ENCODE data around the gene POLR1H.

POLR1H gene

DNA sequence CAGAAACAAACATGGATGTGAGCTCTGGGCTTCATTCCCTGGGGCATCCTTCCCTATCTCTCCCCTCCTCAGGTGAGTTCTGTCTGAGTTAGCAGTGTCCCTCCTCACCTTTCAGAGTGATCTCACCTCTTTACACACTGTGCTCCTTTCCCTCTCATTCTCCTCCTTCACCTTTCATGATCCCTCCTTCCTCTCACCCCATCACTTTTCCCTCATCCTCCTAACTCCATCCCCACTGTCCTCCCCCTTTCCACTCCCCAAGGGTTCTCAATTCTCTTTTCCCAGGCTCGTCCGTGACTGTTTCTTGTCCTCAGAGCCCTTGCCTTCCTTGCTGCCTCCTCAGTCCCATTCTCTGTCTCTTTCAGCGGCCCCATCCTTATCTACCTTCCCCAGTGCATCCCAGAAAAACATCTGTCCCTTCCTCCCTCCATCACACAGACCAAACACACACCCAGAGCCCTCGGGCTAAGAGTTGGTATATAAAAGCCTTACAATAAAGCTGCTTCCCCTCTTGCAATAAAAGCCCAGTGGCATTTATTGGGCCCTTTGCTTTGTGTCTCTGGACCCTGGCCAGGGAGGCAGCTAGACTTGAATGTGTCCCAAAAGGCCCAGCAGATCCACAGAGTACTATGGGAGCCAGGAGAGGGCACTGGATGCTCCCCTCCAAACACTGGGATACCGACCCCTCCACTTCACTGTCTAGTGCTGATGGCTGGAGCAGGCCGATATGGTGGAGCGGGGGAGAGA is 12.6 kb downstream of the POLR1H start:
- peaks cover 38 to 47% of the 10 kb centered on the region in 2 donors for H3K27me3 ChIP-seq (ENCODE audit: control insufficient read depth in 2 of 2, insufficient read depth in 2 of 2, low read length in 2 of 2)
- no peak overlapping the region for H3K27ac ChIP-seq (ENCODE audit: low read depth in 2 of 2, low read length in 2 of 2)
- H3K4me1 ChIP-seq (ENCODE audit: control insufficient read depth in 2 of 2, insufficient read depth in 2 of 2, low read length in 2 of 2): peaks cover 11 to 19% of the 10 kb centered on the region in 2 donors
- H3K4me3 ChIP-seq (ENCODE audit: low read length in 2 of 2): peak overlapping the region in 1 of 2 donors; percentile 45
- no peak overlapping the region for H3K9ac ChIP-seq (ENCODE audit: low read depth in 1 of 2, low read length in 2 of 2)
- H3K9me3 ChIP-seq (ENCODE audit: control insufficient read depth in 2 of 2, low read length in 2 of 2): no peaks in the 10 kb centered on the region
- H3K36me3 ChIP-seq (ENCODE audit: control insufficient read depth in 2 of 2, insufficient read depth in 2 of 2, low read length in 2 of 2): peaks cover 12 to 14% of the 10 kb centered on the region in 2 donors

DNA sequence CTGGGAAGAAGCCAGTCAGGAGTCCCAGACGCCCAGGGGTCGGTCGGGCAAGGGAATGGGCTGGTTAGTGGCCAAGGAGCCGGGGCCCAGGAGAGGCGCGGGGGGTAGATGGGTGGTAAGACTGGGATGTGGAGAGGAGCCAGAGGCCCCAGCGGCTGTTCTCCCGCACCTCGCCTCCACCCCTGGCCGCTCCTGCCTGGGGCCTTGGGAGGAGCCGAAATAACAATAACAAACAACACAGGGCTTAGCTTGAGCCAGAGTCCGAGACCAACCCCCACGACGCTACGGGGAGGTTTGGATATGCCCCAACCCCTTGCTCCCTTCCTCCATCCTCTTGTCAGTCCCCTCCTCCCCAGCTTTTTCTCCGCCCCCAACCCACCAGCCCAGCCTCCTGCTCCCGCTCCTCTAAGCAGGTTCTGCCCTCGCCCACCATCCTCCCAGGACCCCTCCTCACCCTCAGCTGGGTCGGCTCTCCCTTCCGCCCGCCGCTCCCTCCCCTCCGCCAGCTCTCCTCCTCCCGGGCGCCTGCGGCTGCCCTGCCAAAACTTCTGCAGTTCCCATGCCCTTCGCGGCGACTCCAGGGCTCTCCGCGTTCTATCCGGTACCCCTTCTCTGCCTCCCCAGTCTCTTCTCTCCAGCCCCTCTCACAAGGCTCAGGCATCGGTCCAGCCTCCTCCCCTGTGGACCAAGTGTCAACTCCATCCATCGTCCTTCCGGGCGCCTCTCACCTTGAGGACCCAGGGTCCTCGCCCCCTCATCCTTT is 13.4 kb downstream of the POLR1H start:
- Histone ChIP-seq H3K27me3 (ENCODE audit: control insufficient read depth in 2 of 2, insufficient read depth in 2 of 2, low read length in 2 of 2) (peaks cover 39 to 51% of the 10 kb centered on the region in 2 donors), H3K27ac (ENCODE audit: low read depth in 2 of 2, low read length in 2 of 2) (no peak overlapping the region), H3K4me1 (ENCODE audit: control insufficient read depth in 2 of 2, insufficient read depth in 2 of 2, low read length in 2 of 2) (peaks cover 11 to 19% of the 10 kb centered on the region in 2 donors)

DNA sequence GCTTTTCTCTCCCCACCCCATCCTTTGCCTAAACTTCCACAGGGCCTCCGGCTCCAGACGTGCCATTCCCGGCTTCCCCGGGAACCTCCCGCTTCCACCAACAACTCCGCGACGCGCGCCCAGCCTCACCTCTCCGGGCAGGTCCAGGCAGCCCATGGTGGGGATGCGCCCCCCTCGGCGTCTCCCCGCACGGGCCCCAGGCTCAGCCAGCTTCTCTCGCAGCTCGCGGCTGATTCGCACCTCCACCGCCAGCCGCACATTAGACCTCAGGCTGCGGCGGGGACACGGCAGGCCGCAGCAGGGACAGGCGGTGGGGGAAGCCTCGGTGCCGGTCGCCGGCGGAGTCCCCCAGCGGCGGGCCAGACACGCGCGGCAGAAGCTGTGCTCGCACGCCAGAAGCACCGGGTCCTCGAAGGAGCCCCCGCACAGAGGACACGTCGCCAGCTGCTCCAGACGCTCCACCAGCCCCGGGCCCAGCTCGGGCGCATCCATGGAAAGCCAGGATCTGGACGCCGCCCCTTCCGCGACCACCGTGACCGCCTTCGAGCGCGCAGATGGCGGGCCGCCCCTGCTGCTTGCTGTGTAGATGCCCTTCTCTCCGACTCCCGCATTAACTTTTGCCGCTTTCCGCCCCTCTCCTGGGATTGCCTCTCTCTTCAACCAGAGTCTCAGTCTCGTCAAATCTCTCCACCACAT is 14.2 kb downstream of the POLR1H start, which contains the start of gene RNF39:
Gene RNF39, minus strand, starts transcription at position 676 of the 696 bp plus-strand sequence. Its CDS starts 184 bp downstream, at position 492.
- H3K27ac ChIP-seq (ENCODE audit: low read depth in 2 of 2, low read length in 2 of 2): no peak within 1 kb of the TSS
- peak within 1 kb of the TSS in 1 of 2 donors; percentile 58 for H3K9ac ChIP-seq (ENCODE audit: low read depth in 1 of 2, low read length in 2 of 2)
- H3K4me3 ChIP-seq (ENCODE audit: low read length in 2 of 2): peak within 1 kb of the TSS; percentile 45 to 51
- H3K36me3 ChIP-seq (ENCODE audit: control insufficient read depth in 2 of 2, insufficient read depth in 2 of 2, low read length in 2 of 2): peaks cover 0 to under 1% of the 10 kb centered on the region in 2 donors
- H3K9me3 ChIP-seq (ENCODE audit: control insufficient read depth in 2 of 2, low read length in 2 of 2): no peaks in the 10 kb centered on the region
- peaks cover 39 to 53% of the 10 kb centered on the region in 2 donors for H3K27me3 ChIP-seq (ENCODE audit: control insufficient read depth in 2 of 2, insufficient read depth in 2 of 2, low read length in 2 of 2)
- H3K4me1 ChIP-seq (ENCODE audit: control insufficient read depth in 2 of 2, insufficient read depth in 2 of 2, low read length in 2 of 2): peaks cover 11 to 19% of the 10 kb centered on the region in 2 donors

More for the DNA sequence above, 13.4 kb downstream of the POLR1H start:
- Histone ChIP-seq H3K4me3 (ENCODE audit: low read length in 2 of 2) (peak overlapping the region; percentile 45 to 51), H3K9me3 (ENCODE audit: control insufficient read depth in 2 of 2, low read length in 2 of 2) (no peaks in the 10 kb centered on the region), H3K36me3 (ENCODE audit: control insufficient read depth in 2 of 2, insufficient read depth in 2 of 2, low read length in 2 of 2) (peaks cover 5 to 8% of the 10 kb centered on the region in 2 donors), H3K9ac (ENCODE audit: low read depth in 1 of 2, low read length in 2 of 2) (peak overlapping the region in 1 of 2 donors; percentile 58)

DNA sequence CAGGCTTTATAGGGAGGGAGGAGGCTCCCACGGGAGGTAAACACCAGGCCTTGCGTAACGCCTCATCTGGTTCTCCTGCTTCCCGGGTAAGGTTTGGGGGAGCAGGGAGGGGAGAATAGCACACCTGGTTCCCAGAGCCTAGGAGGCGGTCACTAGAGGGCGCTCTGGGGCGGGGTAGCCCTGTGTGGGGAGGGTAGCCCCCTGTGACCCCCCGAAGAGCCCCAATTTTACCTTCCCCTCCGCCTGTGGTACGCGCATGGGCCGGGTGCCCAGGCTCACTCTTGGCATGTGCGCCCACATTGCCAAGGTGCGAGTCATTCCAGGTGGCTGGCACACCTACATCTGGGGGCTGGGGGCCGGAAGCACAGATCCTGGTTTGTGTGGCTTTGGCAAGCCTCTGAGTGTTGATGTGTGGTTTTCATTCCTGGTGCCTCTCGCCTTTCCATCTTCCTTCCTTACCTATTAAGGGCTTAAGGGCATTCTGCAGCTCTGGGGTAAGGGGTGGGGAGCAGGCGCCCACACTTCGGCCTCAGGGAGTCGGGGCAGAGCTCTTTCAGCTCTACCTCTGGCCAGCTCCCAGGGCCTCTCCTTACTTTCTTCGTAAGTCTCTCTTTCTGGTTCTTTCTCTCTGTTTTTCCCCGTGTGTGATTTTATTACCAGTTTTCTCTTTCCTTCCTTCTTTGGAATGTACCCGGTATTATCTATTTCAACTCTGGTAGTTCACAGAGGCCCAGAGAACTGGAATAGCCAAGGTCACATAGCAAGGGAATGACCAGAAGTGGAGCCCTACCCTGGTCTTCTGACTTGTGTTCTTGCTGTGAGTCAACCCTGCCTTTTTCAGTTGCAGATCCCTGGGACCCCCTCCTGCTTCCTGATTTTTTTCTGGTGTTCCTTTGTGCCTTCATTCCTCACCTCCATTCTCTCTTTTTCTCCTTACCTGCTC is 15.0 kb downstream of the POLR1H start:
- H3K9ac ChIP-seq (ENCODE audit: low read depth in 1 of 2, low read length in 2 of 2): peak overlapping the region in 1 of 2 donors; percentile 58
- peaks cover 11 to 19% of the 10 kb centered on the region in 2 donors for H3K4me1 ChIP-seq (ENCODE audit: control insufficient read depth in 2 of 2, insufficient read depth in 2 of 2, low read length in 2 of 2)
- H3K9me3 ChIP-seq (ENCODE audit: control insufficient read depth in 2 of 2, low read length in 2 of 2): no peaks in the 10 kb centered on the region
- peak overlapping the region; percentile 42 to 51 for H3K4me3 ChIP-seq (ENCODE audit: low read length in 2 of 2)
- peaks cover 39 to 48% of the 10 kb centered on the region in 2 donors for H3K27me3 ChIP-seq (ENCODE audit: control insufficient read depth in 2 of 2, insufficient read depth in 2 of 2, low read length in 2 of 2)
- H3K36me3 ChIP-seq (ENCODE audit: control insufficient read depth in 2 of 2, insufficient read depth in 2 of 2, low read length in 2 of 2): no peaks in the 10 kb centered on the region
- no peak overlapping the region for H3K27ac ChIP-seq (ENCODE audit: low read depth in 2 of 2, low read length in 2 of 2)

DNA sequence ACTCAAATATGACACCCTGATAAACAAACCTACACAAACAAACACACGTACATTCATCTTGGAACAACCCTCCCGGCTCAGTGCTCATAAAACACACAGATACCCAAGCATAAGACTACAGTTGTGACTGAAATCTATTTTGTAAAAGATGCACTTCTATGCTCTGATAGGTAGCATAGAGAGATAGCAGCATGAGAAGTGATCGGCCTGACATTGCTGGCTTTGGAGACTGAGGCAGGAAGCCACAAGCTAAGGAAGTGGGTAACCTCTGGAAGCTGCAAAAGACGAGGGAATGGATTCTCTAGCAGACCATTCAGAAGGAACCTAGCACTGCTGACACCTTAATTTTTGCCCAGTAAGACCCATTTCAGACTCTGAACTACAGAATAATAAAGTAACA is 16.2 kb downstream of the POLR1H start:
- peaks cover 11 to 19% of the 10 kb centered on the region in 2 donors for H3K4me1 ChIP-seq (ENCODE audit: control insufficient read depth in 2 of 2, insufficient read depth in 2 of 2, low read length in 2 of 2)
- H3K36me3 ChIP-seq (ENCODE audit: control insufficient read depth in 2 of 2, insufficient read depth in 2 of 2, low read length in 2 of 2): no peaks in the 10 kb centered on the region
- no peak overlapping the region for H3K4me3 ChIP-seq (ENCODE audit: low read length in 2 of 2)
- H3K27me3 ChIP-seq (ENCODE audit: control insufficient read depth in 2 of 2, insufficient read depth in 2 of 2, low read length in 2 of 2): peaks cover 39 to 43% of the 10 kb centered on the region in 2 donors
- H3K9ac ChIP-seq (ENCODE audit: low read depth in 1 of 2, low read length in 2 of 2): no peak overlapping the region
- H3K9me3 ChIP-seq (ENCODE audit: control insufficient read depth in 2 of 2, low read length in 2 of 2): no peaks in the 10 kb centered on the region
- no peak overlapping the region for H3K27ac ChIP-seq (ENCODE audit: low read depth in 2 of 2, low read length in 2 of 2)

DNA sequence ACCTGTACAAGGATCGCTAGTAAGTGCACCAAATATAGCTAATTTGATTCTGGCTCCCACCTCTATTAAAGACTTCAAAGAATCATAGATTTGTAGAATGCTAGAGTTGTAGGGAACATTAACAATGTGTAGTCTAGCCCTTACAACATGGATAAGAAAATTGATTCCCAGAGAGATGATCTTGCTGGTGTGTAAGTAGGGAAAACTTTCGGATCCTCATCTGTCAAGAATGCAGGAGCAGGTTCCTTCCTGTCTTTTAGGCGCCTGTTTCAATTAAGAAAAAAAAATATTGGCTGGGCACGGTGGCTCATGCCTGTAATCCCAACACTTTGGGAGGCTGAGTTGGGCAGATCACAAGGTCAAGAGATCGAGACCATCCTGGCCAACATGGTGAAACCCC is 26.8 kb downstream of the POLR1H start:
- Histone ChIP-seq H3K36me3 (ENCODE audit: control insufficient read depth in 2 of 2, insufficient read depth in 2 of 2, low read length in 2 of 2) (no peaks in the 10 kb centered on the region), H3K27ac (ENCODE audit: low read depth in 2 of 2, low read length in 2 of 2) (no peak overlapping the region), H3K27me3 (ENCODE audit: control insufficient read depth in 2 of 2, insufficient read depth in 2 of 2, low read length in 2 of 2) (peaks cover 4 to 7% of the 10 kb centered on the region in 2 donors)

DNA sequence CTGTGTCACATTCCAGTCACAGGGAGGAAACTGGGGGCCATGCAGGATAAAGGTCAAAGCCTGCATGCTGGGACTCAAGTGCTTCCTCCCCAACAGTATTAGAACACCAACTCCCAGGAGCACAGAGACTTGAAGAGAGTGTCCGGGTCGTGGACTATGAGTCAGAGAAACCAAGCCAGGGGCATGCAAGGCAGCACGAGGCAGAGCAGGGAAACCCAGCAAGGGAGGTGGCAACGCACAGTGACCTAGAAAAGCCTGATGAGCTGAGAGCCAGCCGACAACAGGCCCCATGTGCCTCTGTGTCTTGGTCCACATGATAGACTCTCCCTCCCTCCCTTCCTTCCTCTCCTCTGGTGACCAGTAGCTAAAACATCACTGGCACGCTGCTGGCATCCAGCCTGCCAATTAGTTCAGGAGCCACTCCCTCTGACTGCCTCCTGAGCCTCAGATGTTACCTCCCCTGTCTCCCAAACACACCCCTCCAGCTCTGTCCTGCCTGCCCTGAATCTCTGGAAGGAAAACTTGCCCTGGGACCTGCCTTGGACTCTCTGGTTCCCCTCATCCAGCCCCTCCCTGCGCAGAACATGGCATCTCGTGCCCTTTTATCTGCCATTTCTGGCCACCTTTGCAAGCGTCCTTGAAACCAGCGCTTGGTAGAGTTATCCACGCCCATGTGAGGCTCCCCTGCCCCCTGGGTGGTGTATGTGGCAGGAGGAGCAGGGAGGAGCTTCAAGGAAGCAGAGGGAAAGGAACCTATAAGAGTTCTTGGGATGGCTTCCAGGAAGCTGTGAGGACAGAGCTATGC is 30.7 kb downstream of the POLR1H start:
- Histone ChIP-seq H3K4me3 (ENCODE audit: low read length in 2 of 2) (peak overlapping the region in 1 of 2 donors; percentile 1), H3K4me1 (ENCODE audit: control insufficient read depth in 2 of 2, insufficient read depth in 2 of 2, low read length in 2 of 2) (peaks cover 6 to 12% of the 10 kb centered on the region in 2 donors), H3K36me3 (ENCODE audit: control insufficient read depth in 2 of 2, insufficient read depth in 2 of 2, low read length in 2 of 2) (no peaks in the 10 kb centered on the region), H3K9me3 (ENCODE audit: control insufficient read depth in 2 of 2, low read length in 2 of 2) (no peaks in the 10 kb centered on the region), H3K27ac (ENCODE audit: low read depth in 2 of 2, low read length in 2 of 2) (peak overlapping the region; percentile 68 to 78), H3K9ac (ENCODE audit: low read depth in 1 of 2, low read length in 2 of 2) (peak overlapping the region in 1 of 2 donors; percentile 36), H3K27me3 (ENCODE audit: control insufficient read depth in 2 of 2, insufficient read depth in 2 of 2, low read length in 2 of 2) (peaks cover 4 to 7% of the 10 kb centered on the region in 2 donors)

More for the DNA sequence above, 26.8 kb downstream of the POLR1H start:
- H3K4me1 ChIP-seq (ENCODE audit: control insufficient read depth in 2 of 2, insufficient read depth in 2 of 2, low read length in 2 of 2): peaks cover 6 to 12% of the 10 kb centered on the region in 2 donors
- H3K4me3 ChIP-seq (ENCODE audit: low read length in 2 of 2): no peak overlapping the region
- H3K9ac ChIP-seq (ENCODE audit: low read depth in 1 of 2, low read length in 2 of 2): no peak overlapping the region
- H3K9me3 ChIP-seq (ENCODE audit: control insufficient read depth in 2 of 2, low read length in 2 of 2): no peaks in the 10 kb centered on the region

DNA sequence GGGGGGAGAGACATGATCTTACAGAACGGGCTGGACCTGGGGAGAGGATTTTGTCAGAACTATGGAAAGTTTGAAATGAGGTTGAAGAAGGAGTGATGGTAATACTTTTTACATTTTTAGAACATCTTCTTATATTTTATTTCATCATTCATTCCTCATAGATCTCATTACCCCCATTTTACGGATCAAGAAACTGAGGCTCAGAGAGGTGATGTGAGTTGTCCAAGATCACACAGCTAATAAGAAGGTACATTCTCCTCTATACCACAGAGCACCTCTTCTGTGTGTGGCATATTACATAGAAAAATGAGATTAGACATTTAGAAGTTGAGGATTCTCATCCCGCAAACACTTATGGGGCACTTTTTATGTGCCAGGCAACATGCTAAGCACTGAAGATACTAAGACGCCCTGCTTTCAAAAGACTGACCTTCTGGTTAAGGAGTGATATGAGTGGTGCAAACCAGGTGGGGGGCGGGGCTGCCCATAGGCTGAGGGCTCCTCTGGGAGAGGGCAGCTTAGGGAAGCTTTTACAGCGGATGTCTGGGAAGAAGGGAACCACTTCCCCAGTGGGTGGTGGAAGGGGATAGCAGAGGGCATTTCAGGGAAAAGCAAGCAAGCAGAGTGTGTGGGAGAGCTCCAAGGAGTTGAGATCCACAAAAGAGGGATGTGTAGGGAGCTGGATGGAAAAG is 31.9 kb downstream of the POLR1H start:
- H3K9me3 ChIP-seq (ENCODE audit: control insufficient read depth in 2 of 2, low read length in 2 of 2): no peaks in the 10 kb centered on the region
- no peaks in the 10 kb centered on the region for H3K36me3 ChIP-seq (ENCODE audit: control insufficient read depth in 2 of 2, insufficient read depth in 2 of 2, low read length in 2 of 2)
- H3K27me3 ChIP-seq (ENCODE audit: control insufficient read depth in 2 of 2, insufficient read depth in 2 of 2, low read length in 2 of 2): peaks cover 3 to 5% of the 10 kb centered on the region in 2 donors
- no peak overlapping the region for H3K27ac ChIP-seq (ENCODE audit: low read depth in 2 of 2, low read length in 2 of 2)
- no peak overlapping the region for H3K4me3 ChIP-seq (ENCODE audit: low read length in 2 of 2)
- H3K9ac ChIP-seq (ENCODE audit: low read depth in 1 of 2, low read length in 2 of 2): no peak overlapping the region
- H3K4me1 ChIP-seq (ENCODE audit: control insufficient read depth in 2 of 2, insufficient read depth in 2 of 2, low read length in 2 of 2): peaks cover 6 to 16% of the 10 kb centered on the region in 2 donors
